Astrocyte of the cerebellum (primary cell): ENCODE data around the gene GABRR1.

Source experiments
- DNase-seq: peaks from one replicate; pipeline ENCODE4 v3.0.0-alpha.2; 2011; ENCODE audit warnings: low read depth
- H3K4me3 ChIP-seq: 2 replicates; pipeline ENCODE4 v1.5.1; 2011; ENCODE audit warnings: mild to moderate bottlenecking, low read depth, low read length, moderate library complexity
- in situ Hi-C: cut with HindIII; loops from 2 replicates; pipeline ENCODE4 v1.10.0; 2017; ENCODE audit warnings: low sequenced_read_pairs
- TF ChIP-seq, protein P1 (sequence below): IDR thresholded peaks from 2 replicates; pipeline ENCODE4 v1.5.1; 2012; ENCODE audit warnings: low read length, low read depth, moderate library complexity, mild to moderate bottlenecking; ENCODE audit errors: missing control alignments

GABRR1 gene

DNA sequence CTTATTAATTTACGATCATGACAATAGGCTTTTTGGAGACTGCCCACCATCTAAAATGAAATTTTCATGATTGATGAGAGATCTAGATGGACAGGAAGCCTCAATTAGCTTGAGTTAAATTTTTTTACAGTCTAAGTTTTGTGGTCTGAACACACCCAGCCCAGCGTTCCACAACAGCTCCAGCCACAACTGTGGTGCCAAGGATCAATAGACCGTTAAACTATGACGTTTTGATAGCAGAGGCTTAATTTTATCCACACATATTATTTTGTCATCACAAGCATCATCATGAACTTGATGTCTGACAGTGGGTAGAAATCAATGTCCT, 5.5 kb upstream of the GABRR1 start:
- in situ Hi-C loops = no loop called here
- DNase-seq = no peak
- TF ChIP-seq, protein P1, sequence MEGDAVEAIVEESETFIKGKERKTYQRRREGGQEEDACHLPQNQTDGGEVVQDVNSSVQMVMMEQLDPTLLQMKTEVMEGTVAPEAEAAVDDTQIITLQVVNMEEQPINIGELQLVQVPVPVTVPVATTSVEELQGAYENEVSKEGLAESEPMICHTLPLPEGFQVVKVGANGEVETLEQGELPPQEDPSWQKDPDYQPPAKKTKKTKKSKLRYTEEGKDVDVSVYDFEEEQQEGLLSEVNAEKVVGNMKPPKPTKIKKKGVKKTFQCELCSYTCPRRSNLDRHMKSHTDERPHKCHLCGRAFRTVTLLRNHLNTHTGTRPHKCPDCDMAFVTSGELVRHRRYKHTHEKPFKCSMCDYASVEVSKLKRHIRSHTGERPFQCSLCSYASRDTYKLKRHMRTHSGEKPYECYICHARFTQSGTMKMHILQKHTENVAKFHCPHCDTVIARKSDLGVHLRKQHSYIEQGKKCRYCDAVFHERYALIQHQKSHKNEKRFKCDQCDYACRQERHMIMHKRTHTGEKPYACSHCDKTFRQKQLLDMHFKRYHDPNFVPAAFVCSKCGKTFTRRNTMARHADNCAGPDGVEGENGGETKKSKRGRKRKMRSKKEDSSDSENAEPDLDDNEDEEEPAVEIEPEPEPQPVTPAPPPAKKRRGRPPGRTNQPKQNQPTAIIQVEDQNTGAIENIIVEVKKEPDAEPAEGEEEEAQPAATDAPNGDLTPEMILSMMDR = no peak
- H3K4me3 ChIP-seq = no peak overlapping the region

DNA sequence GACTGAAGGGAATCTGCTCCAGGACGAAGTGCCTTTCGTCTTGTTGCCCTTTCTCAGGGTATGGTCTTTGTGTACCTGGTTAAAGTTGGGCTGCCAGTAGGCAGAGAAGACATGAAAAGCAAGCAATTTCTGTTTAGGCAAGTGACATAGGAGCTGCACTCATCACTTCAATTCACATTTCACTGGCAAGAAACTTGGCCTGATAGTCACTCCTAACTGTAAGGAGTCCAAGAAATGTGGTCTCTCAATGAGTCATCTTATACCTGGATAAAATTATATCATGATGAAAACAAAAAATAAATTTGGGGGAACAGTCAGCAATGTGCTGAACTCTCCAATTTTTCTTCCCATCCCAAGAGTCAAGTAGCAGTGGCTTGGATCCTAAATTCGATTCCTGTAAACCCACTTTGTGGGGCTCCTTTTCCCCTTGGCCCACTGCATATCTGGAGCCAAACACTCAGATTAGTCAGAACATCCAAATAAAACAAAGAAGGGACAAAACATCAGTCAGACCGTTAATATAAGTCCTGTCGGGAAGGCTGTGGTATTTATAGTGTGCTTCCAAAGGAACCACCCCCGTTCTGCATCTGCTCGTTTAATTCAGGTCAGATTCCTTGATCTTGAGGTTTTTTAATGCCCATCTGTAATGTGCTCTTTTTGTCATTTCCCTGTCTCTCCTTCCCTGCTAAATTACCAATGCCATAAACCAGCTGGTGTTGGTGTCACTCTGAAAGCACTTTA, 5.0 kb upstream of the GABRR1 start:
- TF ChIP-seq, protein P1 = no peak
- in situ Hi-C loops = no loop called here
- no peak for DNase-seq
- no peak overlapping the region for H3K4me3 ChIP-seq

DNA sequence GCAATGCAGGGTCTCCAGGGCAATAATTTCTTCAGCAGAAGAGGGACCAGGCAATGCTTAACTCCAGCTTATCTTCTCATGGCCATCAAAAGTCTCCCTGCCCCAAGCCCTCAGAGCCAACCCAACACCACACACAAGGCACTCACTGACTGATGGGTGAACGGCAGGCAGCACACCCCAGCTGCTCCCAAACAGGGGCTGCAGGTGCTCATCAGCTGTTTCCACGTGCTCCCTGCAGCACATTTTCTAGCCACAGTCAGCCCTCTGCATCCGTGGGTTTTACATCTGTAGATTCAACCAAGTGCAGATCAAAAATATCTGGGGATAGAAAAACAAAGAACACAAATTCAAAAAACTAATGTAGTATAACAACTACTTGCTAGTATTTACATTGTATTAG, 4.0 kb upstream of the GABRR1 start:
- H3K4me3 ChIP-seq = no peak overlapping the region
- in situ Hi-C loops = no loop called here
- no peak for DNase-seq
- TF ChIP-seq, protein P1 = no peak

DNA sequence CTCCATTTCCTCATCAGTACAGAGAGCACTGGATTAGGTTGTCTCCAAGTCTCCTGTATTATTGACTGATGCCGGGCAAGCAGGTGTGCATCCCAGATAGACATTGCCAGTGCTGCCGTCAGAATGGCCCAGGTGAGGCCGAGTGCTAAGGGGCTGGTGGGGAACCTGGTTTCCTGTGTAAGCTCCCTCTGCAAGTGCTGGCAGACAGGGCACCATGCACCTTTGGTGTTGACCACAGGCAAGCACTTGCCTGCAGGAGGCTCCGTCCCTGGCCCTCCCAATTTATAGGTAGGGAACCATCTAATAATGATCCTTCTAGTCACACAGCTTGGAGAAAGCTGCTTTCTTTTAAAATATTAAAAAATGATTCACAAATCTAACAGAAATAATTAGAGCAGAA, 747 bp downstream of the GABRR1 start:
- DNase-seq = no peak
- TF ChIP-seq, protein P1 = no peak
- no peak overlapping the region for H3K4me3 ChIP-seq
- in situ Hi-C loops = no loop called here

DNA sequence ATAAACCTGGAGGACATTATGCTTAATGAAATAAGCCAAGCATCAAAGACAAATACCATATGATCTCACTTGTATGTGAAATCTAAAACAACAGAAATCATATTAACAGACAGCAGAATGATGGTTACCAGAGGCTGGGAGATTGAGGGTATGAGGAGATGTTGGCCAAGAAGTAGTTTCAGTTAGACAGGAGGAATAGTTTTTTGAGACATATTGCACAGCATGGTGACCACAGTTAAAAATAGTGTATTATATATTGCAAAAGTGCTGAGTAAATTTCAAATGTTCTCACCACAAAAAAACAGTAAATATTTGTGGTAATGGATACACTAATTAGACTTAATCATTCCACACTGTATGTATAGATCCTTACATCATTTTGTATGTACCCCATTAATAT, 1.8 kb downstream of the GABRR1 start:
- H3K4me3 ChIP-seq = no peak overlapping the region
- TF ChIP-seq, protein P1 = no peak
- in situ Hi-C loops = no loop called here
- DNase-seq = no peak

DNA sequence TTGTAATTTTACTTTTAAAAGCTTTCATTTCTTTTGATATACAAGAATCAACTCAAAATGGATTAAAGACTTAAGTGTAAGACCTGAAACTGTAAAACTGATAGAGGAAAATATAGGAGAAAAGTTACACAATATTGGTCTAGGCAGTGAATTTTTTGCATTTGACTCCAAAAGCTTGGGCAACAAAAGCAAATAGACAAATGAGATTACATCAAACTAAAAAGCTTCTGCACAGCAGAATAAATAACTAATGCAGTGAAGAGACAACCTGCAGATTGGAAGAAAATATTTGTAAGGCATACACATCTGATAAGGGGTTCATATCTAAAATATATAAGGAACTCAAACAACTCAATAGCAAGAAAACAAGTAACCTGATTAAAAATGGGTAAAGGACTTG, 3.0 kb downstream of the GABRR1 start:
- no peak for DNase-seq
- in situ Hi-C loops = no loop called here
- H3K4me3 ChIP-seq = no peak overlapping the region
- TF ChIP-seq, protein P1 = no peak
